GM12892 (cell line): ENCODE data around the gene U2AF2.

Experiments
- POLR2A ChIP-seq: IDR thresholded peaks from 2 replicates; pipeline ENCODE4 v1.6.1; 2011; ENCODE audit warnings: low read depth, low read length, control low read depth
- TAF1 ChIP-seq: IDR thresholded peaks from 2 replicates; pipeline ENCODE4 v1.6.1; 2011; ENCODE audit warnings: low read depth, mild to moderate bottlenecking, control low read depth, low read length, borderline replicate concordance

GRCh38 chr19:55720214-55720746, 65.4 kb downstream of the U2AF2 start:
- TF ChIP-seq POLR2A, result no peak
- no peak for TF ChIP-seq TAF1
